GM21390 (cell line): ENCODE results near the gene GNB1L.
"Not testable (repeated sequence)": the region's sequence is repeated elsewhere in the genome, so short reads cannot be mapped to it uniquely, and the experiment has no call there.

Experiments
- ATAC-seq: cut with Tn5 transposase; IDR thresholded peaks from one replicate; pipeline ENCODE4 v1.9.1; 2021; ENCODE audit not compliant: unreplicated experiment

The GNB1L gene

GRCh38 chr22:19846620-19847344 is 7.9 kb downstream of the GNB1L start:
- no peak for ATAC-seq

- no peak for ATAC-seq
Observed at GRCh38 chr22:19845054-19845722, 9.5 kb downstream of the GNB1L start.

- ATAC-seq, result no peak
Observed at GRCh38 chr22:19844377-19845053, 10.2 kb downstream of the GNB1L start.

GRCh38 chr22:19843857-19844376 is 10.8 kb downstream of the GNB1L start:
- no peak for ATAC-seq

- ATAC-seq, result no peak
Observed at GRCh38 chr22:19843107-19843856, 11.4 kb downstream of the GNB1L start.

GRCh38 chr22:19842393-19843106 is 12.1 kb downstream of the GNB1L start:
- ATAC-seq, result no peak

- no peak for ATAC-seq
Observed at GRCh38 chr22:19841641-19842392, 12.9 kb downstream of the GNB1L start.

- no peak for ATAC-seq
Observed at GRCh38 chr22:19840955-19841640, 13.6 kb downstream of the GNB1L start.

GRCh38 chr22:19840059-19840458 is 14.6 kb downstream of the GNB1L start:
- no peak for ATAC-seq

- ATAC-seq, result no peak
Observed at GRCh38 chr22:19837915-19838314, 16.8 kb downstream of the GNB1L start.

GRCh38 chr22:19836512-19836911 is 18.2 kb downstream of the GNB1L start:
- ATAC-seq, result no peak

- ATAC-seq, result no peak
Observed at GRCh38 chr22:19834599-19834998, 20.1 kb downstream of the GNB1L start.

- ATAC-seq, result not testable (repeated sequence)
Observed at GRCh38 chr22:19833327-19833726, 21.3 kb downstream of the GNB1L start.

GRCh38 chr22:19832476-19833108 is 22.1 kb downstream of the GNB1L start:
- ATAC-seq, result no peak

- ATAC-seq, result not testable (repeated sequence)
Observed at GRCh38 chr22:19831979-19832378, 22.7 kb downstream of the GNB1L start.

- ATAC-seq, result no peak
Observed at GRCh38 chr22:19831016-19831415, 23.7 kb downstream of the GNB1L start.

- ATAC-seq, result no peak
Observed at GRCh38 chr22:19828035-19828401, 26.7 kb downstream of the GNB1L start.

GRCh38 chr22:19827341-19828034 is 27.2 kb downstream of the GNB1L start:
- no peak for ATAC-seq
